ENCODE results near the gene SLIT1.

SLIT1 gene

GRCh38 chr10:97063271-97063982, 122.3 kb downstream of the SLIT1 start:
- intact Hi-C loops (cut with DNase I; ENCODE audit: low total_unique reads), result loop anchor here (10.0 kb wide), 1 partner anchor 301 kb away; no protein-coding TSS in a partner anchor
- H3K27me3 ChIP-seq, result peaks cover 0 to 46% of the 10 kb centered on the region in 2 donors
- peaks cover 0 to 3% (median under 1%) of the 10 kb centered on the region in 4 donors for H3K4me1 ChIP-seq
- H3K4me3 ChIP-seq, result no peak overlapping the region
- DNase-seq, result no peak
- H3K27ac ChIP-seq, result no peak overlapping the region
- TF ChIP-seq CTCF (IDR thresholded peaks at IDR 0.05), result no peak
- H3K36me3 ChIP-seq, result no peaks in the 10 kb centered on the region
- no peaks in the 10 kb centered on the region for H3K9me3 ChIP-seq

GRCh38 chr10:97062456-97062855, 123.3 kb downstream of the SLIT1 start:
- Histone ChIP-seq H3K27me3 (peaks cover 0 to 36% of the 10 kb centered on the region in 2 donors), H3K4me1 (peaks cover 0 to 4% (median 2%) of the 10 kb centered on the region in 4 donors), H3K36me3 (no peaks in the 10 kb centered on the region), H3K27ac (no peak overlapping the region), H3K4me3 (no peak overlapping the region), H3K9me3 (no peaks in the 10 kb centered on the region)
- TF ChIP-seq CTCF (IDR thresholded peaks at IDR 0.05), result no peak
- intact Hi-C loops (cut with DNase I; ENCODE audit: low total_unique reads), result loop anchor here (10.0 kb wide), 1 partner anchor 302 kb away; no protein-coding TSS in a partner anchor
- DNase-seq, result no peak

- TF ChIP-seq CTCF (IDR thresholded peaks at IDR 0.05), result no peak
- intact Hi-C loops (cut with DNase I; ENCODE audit: low total_unique reads), result loop anchor here (10.0 kb wide), 1 partner anchor 303 kb away; no protein-coding TSS in a partner anchor
- Histone ChIP-seq H3K4me3 (no peak overlapping the region), H3K4me1 (peaks cover 0 to 4% (median 2%) of the 10 kb centered on the region in 4 donors), H3K27ac (no peak overlapping the region), H3K9me3 (no peaks in the 10 kb centered on the region), H3K27me3 (peaks cover 0 to 32% of the 10 kb centered on the region in 2 donors), H3K36me3 (no peaks in the 10 kb centered on the region)
- no peak for DNase-seq
These were observed 123.7 kb downstream of the SLIT1 start for GRCh38 chr10:97062046-97062445.

- no peak for TF ChIP-seq CTCF (IDR thresholded peaks at IDR 0.05)
These were observed 124.3 kb downstream of the SLIT1 start for GRCh38 chr10:97061423-97061822.

GRCh38 chr10:97060441-97061084, 125.2 kb downstream of the SLIT1 start:
- Histone ChIP-seq H3K4me1 (peaks cover 0 to 4% (median 2%) of the 10 kb centered on the region in 4 donors), H3K27ac (no peak overlapping the region), H3K9me3 (no peaks in the 10 kb centered on the region), H3K36me3 (no peaks in the 10 kb centered on the region), H3K4me3 (no peak overlapping the region), H3K27me3 (peaks cover 0 to 18% of the 10 kb centered on the region in 2 donors)
- intact Hi-C loops (cut with DNase I; ENCODE audit: low total_unique reads), result loop anchor here (10.0 kb wide), 1 partner anchor 304 kb away; no protein-coding TSS in a partner anchor
- no peak for TF ChIP-seq CTCF (IDR thresholded peaks at IDR 0.05)
- DNase-seq, result no peak

More at GRCh38 chr10:97061423-97061822, 124.3 kb downstream of the SLIT1 start:
- intact Hi-C loops (cut with DNase I; ENCODE audit: low total_unique reads), result loop anchor here (10.0 kb wide), 1 partner anchor 303 kb away; no protein-coding TSS in a partner anchor
- H3K27ac ChIP-seq, result no peak overlapping the region
- DNase-seq, result no peak
- H3K9me3 ChIP-seq, result no peaks in the 10 kb centered on the region
- no peaks in the 10 kb centered on the region for H3K36me3 ChIP-seq
- no peak overlapping the region for H3K4me3 ChIP-seq
- peaks cover 0 to 4% (median 2%) of the 10 kb centered on the region in 4 donors for H3K4me1 ChIP-seq
- H3K27me3 ChIP-seq, result peaks cover 0 to 26% of the 10 kb centered on the region in 2 donors
